Measurements from ENCODE around the gene TSPAN18. TPM values are rescaled to one million over a fixed set of nuclear protein-coding genes. Genes with fewer than 3 reads are reported as not detected.

Gene TSPAN18
- total and polyA plus RNA-seq, 2 experiments from 2014 or later, result 6.0 to 10.6 TPM

DNA sequence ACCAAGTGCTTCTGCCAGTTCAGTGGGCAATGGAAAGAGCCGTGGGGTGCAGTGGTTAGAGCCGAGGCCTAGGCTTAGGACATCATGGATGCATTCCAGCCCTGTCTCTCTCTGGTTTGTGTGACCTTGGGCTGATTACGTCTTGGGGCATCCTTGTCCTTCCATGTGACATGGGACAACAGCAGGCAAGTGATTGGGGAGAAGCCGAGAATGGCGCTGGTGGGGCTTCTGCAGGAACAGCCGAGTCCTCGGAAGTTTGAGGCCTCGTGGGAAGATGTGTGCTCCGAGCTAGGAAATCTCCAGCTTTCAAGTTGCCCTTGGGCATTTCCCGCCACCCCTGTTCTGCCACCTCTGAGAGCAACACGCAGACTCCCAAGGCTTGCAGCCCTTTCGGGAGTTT, 16.6 kb downstream of the TSPAN18 start (continued):
- TF ChIP-seq, protein P1, sequence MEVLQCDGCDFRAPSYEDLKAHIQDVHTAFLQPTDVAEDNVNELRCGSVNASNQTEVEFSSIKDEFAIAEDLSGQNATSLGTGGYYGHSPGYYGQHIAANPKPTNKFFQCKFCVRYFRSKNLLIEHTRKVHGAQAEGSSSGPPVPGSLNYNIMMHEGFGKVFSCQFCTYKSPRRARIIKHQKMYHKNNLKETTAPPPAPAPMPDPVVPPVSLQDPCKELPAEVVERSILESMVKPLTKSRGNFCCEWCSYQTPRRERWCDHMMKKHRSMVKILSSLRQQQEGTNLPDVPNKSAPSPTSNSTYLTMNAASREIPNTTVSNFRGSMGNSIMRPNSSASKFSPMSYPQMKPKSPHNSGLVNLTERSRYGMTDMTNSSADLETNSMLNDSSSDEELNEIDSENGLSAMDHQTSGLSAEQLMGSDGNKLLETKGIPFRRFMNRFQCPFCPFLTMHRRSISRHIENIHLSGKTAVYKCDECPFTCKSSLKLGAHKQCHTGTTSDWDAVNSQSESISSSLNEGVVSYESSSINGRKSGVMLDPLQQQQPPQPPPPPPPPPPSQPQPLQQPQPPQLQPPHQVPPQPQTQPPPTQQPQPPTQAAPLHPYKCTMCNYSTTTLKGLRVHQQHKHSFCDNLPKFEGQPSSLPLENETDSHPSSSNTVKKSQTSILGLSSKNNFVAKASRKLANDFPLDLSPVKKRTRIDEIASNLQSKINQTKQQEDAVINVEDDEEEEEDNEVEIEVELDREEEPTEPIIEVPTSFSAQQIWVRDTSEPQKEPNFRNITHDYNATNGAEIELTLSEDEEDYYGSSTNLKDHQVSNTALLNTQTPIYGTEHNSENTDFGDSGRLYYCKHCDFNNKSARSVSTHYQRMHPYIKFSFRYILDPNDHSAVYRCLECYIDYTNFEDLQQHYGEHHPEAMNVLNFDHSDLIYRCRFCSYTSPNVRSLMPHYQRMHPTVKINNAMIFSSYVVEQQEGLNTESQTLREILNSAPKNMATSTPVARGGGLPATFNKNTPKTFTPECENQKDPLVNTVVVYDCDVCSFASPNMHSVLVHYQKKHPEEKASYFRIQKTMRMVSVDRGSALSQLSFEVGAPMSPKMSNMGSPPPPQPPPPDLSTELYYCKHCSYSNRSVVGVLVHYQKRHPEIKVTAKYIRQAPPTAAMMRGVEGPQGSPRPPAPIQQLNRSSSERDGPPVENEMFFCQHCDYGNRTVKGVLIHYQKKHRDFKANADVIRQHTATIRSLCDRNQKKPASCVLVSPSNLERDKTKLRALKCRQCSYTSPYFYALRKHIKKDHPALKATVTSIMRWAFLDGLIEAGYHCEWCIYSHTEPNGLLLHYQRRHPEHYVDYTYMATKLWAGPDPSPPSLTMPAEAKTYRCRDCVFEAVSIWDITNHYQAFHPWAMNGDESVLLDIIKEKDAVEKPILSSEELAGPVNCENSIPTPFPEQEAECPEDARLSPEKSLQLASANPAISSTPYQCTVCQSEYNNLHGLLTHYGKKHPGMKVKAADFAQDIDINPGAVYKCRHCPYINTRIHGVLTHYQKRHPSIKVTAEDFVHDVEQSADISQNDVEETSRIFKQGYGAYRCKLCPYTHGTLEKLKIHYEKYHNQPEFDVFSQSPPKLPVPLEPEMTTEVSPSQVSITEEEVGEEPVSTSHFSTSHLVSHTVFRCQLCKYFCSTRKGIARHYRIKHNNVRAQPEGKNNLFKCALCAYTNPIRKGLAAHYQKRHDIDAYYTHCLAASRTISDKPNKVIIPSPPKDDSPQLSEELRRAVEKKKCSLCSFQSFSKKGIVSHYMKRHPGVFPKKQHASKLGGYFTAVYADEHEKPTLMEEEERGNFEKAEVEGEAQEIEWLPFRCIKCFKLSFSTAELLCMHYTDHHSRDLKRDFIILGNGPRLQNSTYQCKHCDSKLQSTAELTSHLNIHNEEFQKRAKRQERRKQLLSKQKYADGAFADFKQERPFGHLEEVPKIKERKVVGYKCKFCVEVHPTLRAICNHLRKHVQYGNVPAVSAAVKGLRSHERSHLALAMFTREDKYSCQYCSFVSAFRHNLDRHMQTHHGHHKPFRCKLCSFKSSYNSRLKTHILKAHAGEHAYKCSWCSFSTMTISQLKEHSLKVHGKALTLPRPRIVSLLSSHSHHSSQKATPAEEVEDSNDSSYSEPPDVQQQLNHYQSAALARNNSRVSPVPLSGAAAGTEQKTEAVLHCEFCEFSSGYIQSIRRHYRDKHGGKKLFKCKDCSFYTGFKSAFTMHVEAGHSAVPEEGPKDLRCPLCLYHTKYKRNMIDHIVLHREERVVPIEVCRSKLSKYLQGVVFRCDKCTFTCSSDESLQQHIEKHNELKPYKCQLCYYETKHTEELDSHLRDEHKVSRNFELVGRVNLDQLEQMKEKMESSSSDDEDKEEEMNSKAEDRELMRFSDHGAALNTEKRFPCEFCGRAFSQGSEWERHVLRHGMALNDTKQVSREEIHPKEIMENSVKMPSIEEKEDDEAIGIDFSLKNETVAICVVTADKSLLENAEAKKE (CRISPR knock-in tag; IDR thresholded peaks at IDR 0.05), result no peak
- TF ChIP-seq, protein P2, sequence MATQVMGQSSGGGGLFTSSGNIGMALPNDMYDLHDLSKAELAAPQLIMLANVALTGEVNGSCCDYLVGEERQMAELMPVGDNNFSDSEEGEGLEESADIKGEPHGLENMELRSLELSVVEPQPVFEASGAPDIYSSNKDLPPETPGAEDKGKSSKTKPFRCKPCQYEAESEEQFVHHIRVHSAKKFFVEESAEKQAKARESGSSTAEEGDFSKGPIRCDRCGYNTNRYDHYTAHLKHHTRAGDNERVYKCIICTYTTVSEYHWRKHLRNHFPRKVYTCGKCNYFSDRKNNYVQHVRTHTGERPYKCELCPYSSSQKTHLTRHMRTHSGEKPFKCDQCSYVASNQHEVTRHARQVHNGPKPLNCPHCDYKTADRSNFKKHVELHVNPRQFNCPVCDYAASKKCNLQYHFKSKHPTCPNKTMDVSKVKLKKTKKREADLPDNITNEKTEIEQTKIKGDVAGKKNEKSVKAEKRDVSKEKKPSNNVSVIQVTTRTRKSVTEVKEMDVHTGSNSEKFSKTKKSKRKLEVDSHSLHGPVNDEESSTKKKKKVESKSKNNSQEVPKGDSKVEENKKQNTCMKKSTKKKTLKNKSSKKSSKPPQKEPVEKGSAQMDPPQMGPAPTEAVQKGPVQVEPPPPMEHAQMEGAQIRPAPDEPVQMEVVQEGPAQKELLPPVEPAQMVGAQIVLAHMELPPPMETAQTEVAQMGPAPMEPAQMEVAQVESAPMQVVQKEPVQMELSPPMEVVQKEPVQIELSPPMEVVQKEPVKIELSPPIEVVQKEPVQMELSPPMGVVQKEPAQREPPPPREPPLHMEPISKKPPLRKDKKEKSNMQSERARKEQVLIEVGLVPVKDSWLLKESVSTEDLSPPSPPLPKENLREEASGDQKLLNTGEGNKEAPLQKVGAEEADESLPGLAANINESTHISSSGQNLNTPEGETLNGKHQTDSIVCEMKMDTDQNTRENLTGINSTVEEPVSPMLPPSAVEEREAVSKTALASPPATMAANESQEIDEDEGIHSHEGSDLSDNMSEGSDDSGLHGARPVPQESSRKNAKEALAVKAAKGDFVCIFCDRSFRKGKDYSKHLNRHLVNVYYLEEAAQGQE (IDR thresholded peaks at IDR 0.05; ENCODE audit: unreplicated experiment), result no peak
- no peak for TF ChIP-seq EZH2phosphoT487 (IDR thresholded peaks at IDR 0.05; ENCODE audit: unreplicated experiment)
- TF ChIP-seq, protein P3, sequence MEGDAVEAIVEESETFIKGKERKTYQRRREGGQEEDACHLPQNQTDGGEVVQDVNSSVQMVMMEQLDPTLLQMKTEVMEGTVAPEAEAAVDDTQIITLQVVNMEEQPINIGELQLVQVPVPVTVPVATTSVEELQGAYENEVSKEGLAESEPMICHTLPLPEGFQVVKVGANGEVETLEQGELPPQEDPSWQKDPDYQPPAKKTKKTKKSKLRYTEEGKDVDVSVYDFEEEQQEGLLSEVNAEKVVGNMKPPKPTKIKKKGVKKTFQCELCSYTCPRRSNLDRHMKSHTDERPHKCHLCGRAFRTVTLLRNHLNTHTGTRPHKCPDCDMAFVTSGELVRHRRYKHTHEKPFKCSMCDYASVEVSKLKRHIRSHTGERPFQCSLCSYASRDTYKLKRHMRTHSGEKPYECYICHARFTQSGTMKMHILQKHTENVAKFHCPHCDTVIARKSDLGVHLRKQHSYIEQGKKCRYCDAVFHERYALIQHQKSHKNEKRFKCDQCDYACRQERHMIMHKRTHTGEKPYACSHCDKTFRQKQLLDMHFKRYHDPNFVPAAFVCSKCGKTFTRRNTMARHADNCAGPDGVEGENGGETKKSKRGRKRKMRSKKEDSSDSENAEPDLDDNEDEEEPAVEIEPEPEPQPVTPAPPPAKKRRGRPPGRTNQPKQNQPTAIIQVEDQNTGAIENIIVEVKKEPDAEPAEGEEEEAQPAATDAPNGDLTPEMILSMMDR (conservative IDR thresholded peaks at IDR 0.05; ENCODE audit: low read depth in 2 of 2), result no peak
- TF ChIP-seq, protein P4, sequence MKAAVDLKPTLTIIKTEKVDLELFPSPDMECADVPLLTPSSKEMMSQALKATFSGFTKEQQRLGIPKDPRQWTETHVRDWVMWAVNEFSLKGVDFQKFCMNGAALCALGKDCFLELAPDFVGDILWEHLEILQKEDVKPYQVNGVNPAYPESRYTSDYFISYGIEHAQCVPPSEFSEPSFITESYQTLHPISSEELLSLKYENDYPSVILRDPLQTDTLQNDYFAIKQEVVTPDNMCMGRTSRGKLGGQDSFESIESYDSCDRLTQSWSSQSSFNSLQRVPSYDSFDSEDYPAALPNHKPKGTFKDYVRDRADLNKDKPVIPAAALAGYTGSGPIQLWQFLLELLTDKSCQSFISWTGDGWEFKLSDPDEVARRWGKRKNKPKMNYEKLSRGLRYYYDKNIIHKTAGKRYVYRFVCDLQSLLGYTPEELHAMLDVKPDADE (IDR thresholded peaks at IDR 0.05), result no peak
- no peak for TF ChIP-seq EZH2 (IDR thresholded peaks at IDR 0.05; ENCODE audit: low read depth, unreplicated experiment)
- TF ChIP-seq JUNB (IDR thresholded peaks at IDR 0.05; ENCODE audit: unreplicated experiment), result no peak
- TF ChIP-seq POLR2AphosphoS5 (IDR thresholded peaks at IDR 0.05; ENCODE audit: low read depth), result no peak
- TF ChIP-seq ZNF114 (CRISPR knock-in tag; IDR thresholded peaks at IDR 0.05), result no peak
- no peak for TF ChIP-seq ZNF331 (CRISPR knock-in tag; IDR thresholded peaks at IDR 0.05; ENCODE audit: low read depth)
- TF ChIP-seq NANOG (IDR thresholded peaks at IDR 0.05; ENCODE audit: borderline replicate concordance), result no peak

Measured in GM23338 (cell line).